OCI-LY3 (cell line): ENCODE data around the gene PRSS27.

Experiments used
- H2AFZ ChIP-seq: fragments of 200-600, 300-600 bp; shearing (Covaris generic); 2 replicates; pipeline ENCODE4 v1.6.0; 2014; ENCODE audit warnings: antibody characterized with exemption, low read depth, low read length
- H3K27ac ChIP-seq: fragments of 200-600, 300-600 bp; sonication (generic); 2 replicates; pipeline ENCODE4 v1.5.1; 2014; ENCODE audit warnings: mild to moderate bottlenecking, low read length, moderate library complexity, mixed read lengths
- H3K27me3 ChIP-seq: fragments of 200-600, 300-600 bp; sonication (generic); 2 replicates; pipeline ENCODE4 v1.6.1; 2014; ENCODE audit warnings: low read depth, low read length, mixed read lengths
- H3K36me3 ChIP-seq: fragments of 200-600, 300-600 bp; sonication (generic); replicated peaks from 2 replicates; pipeline ENCODE3; 2014; ENCODE audit warnings: low read depth, low read length, mixed read lengths
- H3K4me1 ChIP-seq: fragments of 300-600, 200-600 bp; sonication (generic); 2 replicates; pipeline ENCODE4 v1.6.1; 2014; ENCODE audit warnings: low read length, mixed read lengths
- H3K4me2 ChIP-seq: fragments of 200-600, 300-600 bp; sonication (generic); 2 replicates; pipeline ENCODE4 v1.6.1; 2014; ENCODE audit warnings: low read length, mixed read lengths
- H3K4me3 ChIP-seq: fragments of 300-600, 200-600 bp; sonication (generic); 2 replicates; pipeline ENCODE4 v1.5.1; 2014; ENCODE audit warnings: antibody characterized with exemption, mild to moderate bottlenecking, low read length, moderate library complexity
- H3K79me2 ChIP-seq: fragments of 300-600, 200-600 bp; shearing (Covaris generic); 2 replicates; pipeline ENCODE4 v1.6.1; 2014; ENCODE audit warnings: mild to moderate bottlenecking, low read length, mixed read lengths
- H3K9ac ChIP-seq: fragments of 300-600, 200-600 bp; shearing (Covaris generic); 2 replicates; pipeline ENCODE4 v1.6.0; 2014; ENCODE audit warnings: mild to moderate bottlenecking, low read length, moderate library complexity
- H3K9me3 ChIP-seq: fragments of 200-600, 300-600 bp; shearing (Covaris generic); 2 replicates; pipeline ENCODE4 v1.6.1; 2014; ENCODE audit warnings: low read length, mixed read lengths; ENCODE audit not compliant: insufficient read depth
- H4K20me1 ChIP-seq: fragments of 200-600, 300-600 bp; sonication (generic); 2 replicates; pipeline ENCODE4 v1.6.1; 2016; ENCODE audit warnings: low read length, mixed read lengths; ENCODE audit not compliant: insufficient read depth
- CTCF ChIP-seq: fragments of 200-600, 300-600 bp; sonication (generic); IDR thresholded peaks from 2 replicates; pipeline ENCODE4 v1.5.1; 2014; ENCODE audit warnings: antibody characterized with exemption, low read length, low read depth
- EZH2phosphoT487 ChIP-seq: fragments of 200-600 bp; shearing (Covaris generic); IDR thresholded peaks from 2 replicates; pipeline ENCODE4 v1.6.1; 2018; ENCODE audit warnings: antibody characterized with exemption, mixed run types, low read depth

The PRSS27 gene

GRCh38 chr16:2700786-2701185 lies 19.2 kb downstream of the PRSS27 start:
- no peak for TF ChIP-seq EZH2phosphoT487
- no peak for TF ChIP-seq CTCF
- Histone ChIP-seq H4K20me1 (peaks cover 16% of the 10 kb centered on the region; the same call in 1 of the 2 replicates), H3K9ac (no peak overlapping the region), H3K79me2 (no peaks in the 10 kb centered on the region; the same call in 1 of the 2 replicates), H3K4me3 (no peak overlapping the region), H3K27ac (no peak overlapping the region), H3K4me2 (no peak overlapping the region), H3K9me3 (no peaks in the 10 kb centered on the region), H3K27me3 (no peaks in the 10 kb centered on the region), H3K36me3 (peaks cover 34% of the 10 kb centered on the region), H3K4me1 (no peaks in the 10 kb centered on the region), H2AFZ (no peak overlapping the region)

GRCh38 chr16:2699791-2700600 lies 20.0 kb downstream of the PRSS27 start:
- H3K9ac ChIP-seq: no peak overlapping the region

GRCh38 chr16:2698965-2699750 lies 20.9 kb downstream of the PRSS27 start:
- H3K36me3 ChIP-seq: peaks cover 34% of the 10 kb centered on the region
- H3K4me3 ChIP-seq: no peak overlapping the region
- H2AFZ ChIP-seq: no peak overlapping the region
- H4K20me1 ChIP-seq: peaks cover 16% of the 10 kb centered on the region; the same call in 1 of the 2 replicates
- no peaks in the 10 kb centered on the region; the same call in 1 of the 2 replicates for H3K79me2 ChIP-seq
- H3K9ac ChIP-seq: no peak overlapping the region
- H3K9me3 ChIP-seq: no peaks in the 10 kb centered on the region
- H3K27me3 ChIP-seq: no peaks in the 10 kb centered on the region
- no peak overlapping the region for H3K4me2 ChIP-seq
- no peak for TF ChIP-seq CTCF
- no peak for TF ChIP-seq EZH2phosphoT487
- no peak overlapping the region for H3K27ac ChIP-seq
- H3K4me1 ChIP-seq: no peaks in the 10 kb centered on the region

More at GRCh38 chr16:2699791-2700600, 20.0 kb downstream of the PRSS27 start:
- no peaks in the 10 kb centered on the region for H3K27me3 ChIP-seq
- no peaks in the 10 kb centered on the region; the same call in 1 of the 2 replicates for H3K79me2 ChIP-seq
- H3K36me3 ChIP-seq: peaks cover 34% of the 10 kb centered on the region
- H3K4me1 ChIP-seq: no peaks in the 10 kb centered on the region
- no peak overlapping the region for H3K27ac ChIP-seq
- H3K4me3 ChIP-seq: no peak overlapping the region
- no peak for TF ChIP-seq CTCF
- no peak for TF ChIP-seq EZH2phosphoT487
- peaks cover 16% of the 10 kb centered on the region; the same call in 1 of the 2 replicates for H4K20me1 ChIP-seq
- no peaks in the 10 kb centered on the region for H3K9me3 ChIP-seq
- H2AFZ ChIP-seq: no peak overlapping the region
- H3K4me2 ChIP-seq: no peak overlapping the region
